IMR-90 (cell line): ENCODE data around the gene SLC26A6. TPM values are rescaled to one million over a fixed set of nuclear protein-coding genes. Genes with fewer than 3 reads are reported as not detected.
A peak's percentile ranks its signal among the peaks of the same experiment; 100 is the strongest.

Source experiments
- ATAC-seq: fragments of 200-7000 bp; cut with Tn5 transposase; 2 replicates; pipeline ENCODE4 v1.9.1; 2020; ENCODE audit warnings: low read depth, mild to moderate bottlenecking, moderate library complexity
- BruUV-seq: library from RNA; stranded (reverse); fragments of 400-500 nt; replicated peaks from 2 replicates; lab custom pipeline; 2021; lab: Mats Ljungman, UMichigan
- CTCF ChIA-PET: fragments of 300-600 bp; formaldehyde crosslinking; extraction: SDS; loops from one replicate; lab custom pipeline; 2021; ENCODE audit warnings: antibody characterized with exemption; lab: Yijun Ruan, JAX
- POLR2A ChIA-PET: fragments of 300-600 bp; sonication (Branson Sonifier 250); formaldehyde crosslinking; loops from one replicate; lab custom pipeline; 2022; ENCODE audit warnings: antibody characterized with exemption; ENCODE audit not compliant: unreplicated experiment; lab: Charles Lee
- DNase-seq: peaks from one replicate; pipeline ENCODE4 v3.0.0; 2013
- H2AFZ ChIP-seq: replicated peaks from 2 replicates; pipeline ENCODE3; 2013; ENCODE audit warnings: low read length, mild to moderate bottlenecking; ENCODE audit not compliant: poor library complexity
- H2AK5ac ChIP-seq: 2 replicates; pipeline ENCODE4 v1.6.1; 2013; ENCODE audit warnings: low read depth, low read length, inconsistent platforms
- H2AK9ac ChIP-seq: replicated peaks from 2 replicates; pipeline ENCODE3; 2013; ENCODE audit warnings: mild to moderate bottlenecking, low read depth, low read length, moderate library complexity; ENCODE audit not compliant: poor library complexity
- H2BK120ac ChIP-seq: 2 replicates; pipeline ENCODE4 v1.6.1; 2013; ENCODE audit warnings: low read depth, low read length, inconsistent platforms
- H2BK15ac ChIP-seq: 3 replicates; pipeline ENCODE4 v1.6.1; 2013; ENCODE audit warnings: low read depth, low read length, inconsistent platforms
- H2BK20ac ChIP-seq: 2 replicates; pipeline ENCODE4 v1.6.1; 2013; ENCODE audit warnings: low read depth, mild to moderate bottlenecking, inconsistent platforms, low read length, moderate library complexity
- H2BK5ac ChIP-seq: 2 replicates; pipeline ENCODE4 v1.6.1; 2013; ENCODE audit warnings: mild to moderate bottlenecking, low read depth, low read length, inconsistent platforms; ENCODE audit not compliant: poor library complexity, severe bottlenecking
- H3K14ac ChIP-seq: replicated peaks from 2 replicates; pipeline ENCODE4 v1.6.1; 2013; ENCODE audit warnings: low read depth, low read length, inconsistent platforms
- H3K18ac ChIP-seq: 2 replicates; pipeline ENCODE4 v1.6.1; 2013; ENCODE audit warnings: low read depth, low read length, control low read depth
- H3K23ac ChIP-seq: 2 replicates; pipeline ENCODE4 v1.6.1; 2013; ENCODE audit warnings: low read depth, low read length, inconsistent platforms
- H3K27ac ChIP-seq: 2 replicates; pipeline ENCODE4 v1.5.1; 2013; ENCODE audit warnings: mild to moderate bottlenecking, control low read depth, low read length; ENCODE audit not compliant: insufficient read depth
- H3K27me3 ChIP-seq: 2 replicates; pipeline ENCODE4 v1.6.1; 2013; ENCODE audit warnings: low read length; ENCODE audit not compliant: control insufficient read depth, insufficient read depth
- H3K36me3 ChIP-seq: 2 replicates; pipeline ENCODE4 v1.6.1; 2013; ENCODE audit warnings: low read length, mixed read lengths; ENCODE audit not compliant: control insufficient read depth, insufficient read depth
- H3K4ac ChIP-seq: 2 replicates; pipeline ENCODE4 v1.6.1; 2013; ENCODE audit warnings: low read depth, low read length, inconsistent platforms
- H3K4me1 ChIP-seq: 2 replicates; pipeline ENCODE4 v1.6.1; 2013; ENCODE audit warnings: low read length, mixed read lengths; ENCODE audit not compliant: control insufficient read depth, insufficient read depth
- H3K4me2 ChIP-seq: 2 replicates; pipeline ENCODE4 v1.6.1; 2013; ENCODE audit warnings: low read depth, mild to moderate bottlenecking, control low read depth, low read length, moderate library complexity
- H3K4me3 ChIP-seq: 2 replicates; pipeline ENCODE4 v1.5.1; 2013; ENCODE audit warnings: low read depth, mild to moderate bottlenecking, control low read depth, low read length, moderate library complexity; ENCODE audit not compliant: insufficient read depth
- H3K56ac ChIP-seq: 2 replicates; pipeline ENCODE4 v1.6.1; 2013; ENCODE audit warnings: low read length, inconsistent platforms; ENCODE audit not compliant: insufficient read depth; ENCODE audit errors: extremely low read depth
- H3K79me1 ChIP-seq, 2 experiments: 2 replicates each; pipeline ENCODE4 v1.6.1; 2013; ENCODE audit warnings: low read length in 2 of 2, inconsistent platforms in 1 of 2, low read depth in 1 of 2
- H3K9ac ChIP-seq: 2 replicates; pipeline ENCODE4 v1.6.1; 2013; ENCODE audit warnings: low read depth, low read length, control low read depth
- H3K9me1 ChIP-seq: 2 replicates; pipeline ENCODE4 v1.6.1; 2013; ENCODE audit warnings: low read length, inconsistent platforms; ENCODE audit not compliant: insufficient read depth
- H3K9me3 ChIP-seq: 2 replicates; pipeline ENCODE4 v1.6.1; 2013; ENCODE audit warnings: low read length; ENCODE audit not compliant: control insufficient read depth, insufficient read depth
- H4K20me1 ChIP-seq: 2 replicates; pipeline ENCODE4 v1.6.1; 2013; ENCODE audit warnings: low read length, inconsistent platforms; ENCODE audit not compliant: insufficient read depth
- H4K5ac ChIP-seq: 2 replicates; pipeline ENCODE4 v1.6.1; 2013; ENCODE audit warnings: mild to moderate bottlenecking, low read depth, low read length, control low read depth
- H4K8ac ChIP-seq, 2 experiments: 2 replicates each; pipeline ENCODE4 v1.6.1; 2013; ENCODE audit warnings: low read depth in 2 of 2, low read length in 2 of 2, control low read depth in 1 of 2, inconsistent platforms in 1 of 2
- H4K91ac ChIP-seq: 2 replicates; pipeline ENCODE4 v1.6.1; 2013; ENCODE audit warnings: low read depth, low read length, inconsistent platforms; ENCODE audit not compliant: insufficient read depth
- MXI1 ChIP-seq: IDR thresholded peaks from 2 replicates; pipeline ENCODE4 v1.6.1; 2012; ENCODE audit warnings: low read depth, mild to moderate bottlenecking, low read length, moderate library complexity, borderline replicate concordance
- NFE2L2 ChIP-seq: fragments of 150-350 bp; IDR thresholded peaks from 2 replicates; pipeline ENCODE4 v1.6.1; 2016; ENCODE audit warnings: low read depth, mild to moderate bottlenecking, low read length
- WGBS, 2 experiments: methylation state at CpG; one replicate each; pipeline versions ENCODE4 v1.1.5 to v1.1.7; 2013; ENCODE audit warnings: missing lambda C conversion rate in 2 of 2; ENCODE audit not compliant: insufficient read length in 1 of 2; ENCODE audit errors: extremely low coverage in 2 of 2; 5-methylcytosine and 5-hydroxymethylcytosine counted together
- dilution Hi-C: fragments of 300-500 bp; cut with HindIII; formaldehyde crosslinking; loops from one replicate; pipeline ENCODE4 v1.14.3; 2018; ENCODE audit warnings: low sequenced_read_pairs; ENCODE audit not compliant: unreplicated experiment
- in situ Hi-C: fragments of 300-500 bp; cut with MboI; formaldehyde crosslinking; loops from 3 replicates; pipeline ENCODE4 v1.14.3; 2019; ENCODE audit warnings: low sequenced_read_pairs, inconsistent platforms, mixed read lengths
- intact Hi-C: fragments of 100-400 bp; cut with micrococcal nuclease; formaldehyde crosslinking; loops from 2 replicates; pipeline ENCODE4 v1.10.0; 2022
- polyA plus RNA-seq, 3 experiments: library from polyadenylated mRNA; depleted of rRNA; stranded (reverse); fragments of >200 nt; gene quantifications; 2 replicates each; pipeline ENCODE4 v1.2.3, GENCODE V29; 2012; ENCODE audit warnings: low replicate concordance in 1 of 3
- total RNA-seq: library from RNA; depleted of rRNA; stranded (reverse); fragments of >200 nt; gene quantifications from 2 replicates; pipeline ENCODE4 v1.2.3, GENCODE V29; 2012

The SLC26A6 gene
- total and polyA plus RNA-seq, 2 of the 4 experiments (the other 2 are of a cell fraction): 11.8 to 34.3 TPM

DNA sequence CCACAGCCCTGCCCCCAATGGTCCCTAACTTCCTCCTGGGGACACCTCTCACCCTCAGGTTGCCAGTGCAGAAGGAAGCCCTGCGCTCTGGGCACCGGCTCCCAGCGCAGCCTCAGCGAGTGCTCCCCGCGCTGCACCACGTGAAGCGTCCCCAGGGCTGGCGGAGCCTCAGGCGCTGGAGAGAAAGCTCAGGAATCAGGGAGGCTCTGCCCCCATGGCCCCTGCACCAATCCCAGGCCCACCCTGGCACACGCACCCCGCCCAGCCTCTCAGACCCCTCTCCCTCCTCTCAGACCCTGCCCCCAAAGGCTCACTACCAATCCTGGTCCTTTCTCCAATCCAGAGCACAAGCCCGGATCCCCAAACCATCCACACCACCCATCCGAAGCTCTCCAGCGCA, 47.0 kb downstream of the SLC26A6 start:
- ATAC-seq: no peak
- Histone ChIP-seq H2AK9ac (peak overlapping the region; percentile 24), H3K79me1 (peaks cover 19 to 47% of the 10 kb centered on the region in 2 experiments), H2BK15ac (no peak overlapping the region), H3K27ac (no peak overlapping the region), H4K5ac (no peak overlapping the region), H2AFZ (peak overlapping the region; percentile 58), H3K56ac (no peak overlapping the region), H3K9me1 (peaks cover 25% of the 10 kb centered on the region), H3K9ac (no peak overlapping the region), H3K4ac (no peak overlapping the region), H3K23ac (no peak overlapping the region), H3K4me3 (no peak overlapping the region), H4K91ac (no peak overlapping the region), H3K4me1 (no peaks in the 10 kb centered on the region; the same call in 1 of the 2 replicates), H4K8ac (no peak overlapping the region), H4K20me1 (no peaks in the 10 kb centered on the region; the same call in 1 of the 2 replicates), H3K18ac (no peak overlapping the region), H3K36me3 (peaks cover 83% of the 10 kb centered on the region), H3K4me2 (no peak overlapping the region), H2BK5ac (no peak overlapping the region), H3K9me3 (no peaks in the 10 kb centered on the region), H2BK120ac (0 out of 2 replicates have a peak overlapping the region, but pooled peaks have one; percentile 1), H3K14ac (no peak overlapping the region), H2AK5ac (no peak overlapping the region; the same call in 1 of the 2 replicates), H2BK20ac (no peak overlapping the region), H3K27me3 (no peaks in the 10 kb centered on the region)
- POLR2A ChIA-PET: no interaction called here
- dilution Hi-C loops (no loop called here), in situ Hi-C loops (no loop called here), intact Hi-C loops (no loop called here)
- no TSS peak for BruUV-seq
- CTCF ChIA-PET: no interaction called here
- no peak for DNase-seq
- WGBS, 2 experiments: 84% methylated on average over 14 of the region's 15 CpGs; no CpG with 5 or more reads in 1 of the 2 experiments
- no peak for TF ChIP-seq NFE2L2
- TF ChIP-seq MXI1: no peak
